Nephron progenitor cell (in vitro differentiated cells): Measurements from ENCODE around the gene POGK.

ENCODE experiments used
- DNase-seq: peaks from one replicate; pipeline ENCODE4 v3.0.0; 2021
- H3K27ac Mint-ChIP-seq: 2 replicates; pipeline ENCODE4 v1.8.0; 2021; ENCODE audit warnings: mild to moderate bottlenecking, moderate library complexity, mixed read lengths
- H3K27me3 Mint-ChIP-seq: 2 replicates; pipeline ENCODE4 v1.8.0; 2021; ENCODE audit warnings: mild to moderate bottlenecking, low read depth, mixed read lengths; ENCODE audit not compliant: poor library complexity
- H3K36me3 Mint-ChIP-seq: 2 replicates; pipeline ENCODE4 v1.8.0; 2021; ENCODE audit warnings: low read depth, mixed read lengths
- H3K4me1 Mint-ChIP-seq: 2 replicates; pipeline ENCODE4 v1.8.0; 2021; ENCODE audit warnings: mixed read lengths
- H3K4me3 Mint-ChIP-seq: 2 replicates; pipeline ENCODE4 v1.8.0; 2021; ENCODE audit warnings: mild to moderate bottlenecking, moderate library complexity, mixed read lengths
- H3K9me3 Mint-ChIP-seq: 2 replicates; pipeline ENCODE4 v1.8.0; 2021; ENCODE audit warnings: mild to moderate bottlenecking, moderate library complexity, mixed read lengths
- TF ChIP-seq, protein P1 (sequence below): fragments of 200-600 bp; sonication (generic); IDR thresholded peaks from 2 replicates; pipeline ENCODE4 v1.5.0; 2021; ENCODE audit warnings: antibody characterized with exemption

The POGK gene

DNA sequence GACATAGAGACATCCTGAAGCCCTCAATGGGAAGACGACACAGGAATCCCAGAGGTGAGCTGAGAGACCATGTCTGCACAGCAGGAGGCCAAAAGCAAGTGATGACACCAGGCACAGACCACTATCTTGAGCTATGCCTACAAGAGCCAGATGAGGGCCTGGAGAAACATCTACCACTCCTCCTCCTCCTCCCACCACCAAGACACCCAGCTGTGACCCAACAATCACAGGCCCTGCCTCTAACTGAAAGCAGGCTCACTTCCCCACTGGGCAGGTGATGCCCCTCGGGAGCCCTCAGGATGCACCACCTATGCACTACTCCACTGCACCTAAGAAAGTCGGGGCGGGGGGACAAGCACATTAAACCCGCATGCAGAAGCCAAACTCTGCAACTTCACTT, 20.3 kb downstream of the POGK start:
- no peaks in the 10 kb centered on the region for H3K27me3 Mint-ChIP-seq
- peak overlapping the region; percentile 55 for H3K27ac Mint-ChIP-seq
- TF ChIP-seq, protein P1, sequence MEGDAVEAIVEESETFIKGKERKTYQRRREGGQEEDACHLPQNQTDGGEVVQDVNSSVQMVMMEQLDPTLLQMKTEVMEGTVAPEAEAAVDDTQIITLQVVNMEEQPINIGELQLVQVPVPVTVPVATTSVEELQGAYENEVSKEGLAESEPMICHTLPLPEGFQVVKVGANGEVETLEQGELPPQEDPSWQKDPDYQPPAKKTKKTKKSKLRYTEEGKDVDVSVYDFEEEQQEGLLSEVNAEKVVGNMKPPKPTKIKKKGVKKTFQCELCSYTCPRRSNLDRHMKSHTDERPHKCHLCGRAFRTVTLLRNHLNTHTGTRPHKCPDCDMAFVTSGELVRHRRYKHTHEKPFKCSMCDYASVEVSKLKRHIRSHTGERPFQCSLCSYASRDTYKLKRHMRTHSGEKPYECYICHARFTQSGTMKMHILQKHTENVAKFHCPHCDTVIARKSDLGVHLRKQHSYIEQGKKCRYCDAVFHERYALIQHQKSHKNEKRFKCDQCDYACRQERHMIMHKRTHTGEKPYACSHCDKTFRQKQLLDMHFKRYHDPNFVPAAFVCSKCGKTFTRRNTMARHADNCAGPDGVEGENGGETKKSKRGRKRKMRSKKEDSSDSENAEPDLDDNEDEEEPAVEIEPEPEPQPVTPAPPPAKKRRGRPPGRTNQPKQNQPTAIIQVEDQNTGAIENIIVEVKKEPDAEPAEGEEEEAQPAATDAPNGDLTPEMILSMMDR = no peak
- peaks cover 6% of the 10 kb centered on the region for H3K4me1 Mint-ChIP-seq
- H3K36me3 Mint-ChIP-seq = peaks cover 66% of the 10 kb centered on the region
- DNase-seq = no peak
- H3K9me3 Mint-ChIP-seq = no peaks in the 10 kb centered on the region
- H3K4me3 Mint-ChIP-seq = no peak overlapping the region

- TF ChIP-seq, protein P1 = no peak
- H3K27ac Mint-ChIP-seq = no peak overlapping the region
- no peak for DNase-seq
- peaks cover 83% of the 10 kb centered on the region for H3K36me3 Mint-ChIP-seq
- no peaks in the 10 kb centered on the region for H3K27me3 Mint-ChIP-seq
- no peak overlapping the region for H3K4me3 Mint-ChIP-seq
- H3K9me3 Mint-ChIP-seq = no peaks in the 10 kb centered on the region
- peaks cover 21% of the 10 kb centered on the region for H3K4me1 Mint-ChIP-seq
Measured at GRCh38 chr1:166865926-166866325, 26.7 kb downstream of the POGK start.

DNA sequence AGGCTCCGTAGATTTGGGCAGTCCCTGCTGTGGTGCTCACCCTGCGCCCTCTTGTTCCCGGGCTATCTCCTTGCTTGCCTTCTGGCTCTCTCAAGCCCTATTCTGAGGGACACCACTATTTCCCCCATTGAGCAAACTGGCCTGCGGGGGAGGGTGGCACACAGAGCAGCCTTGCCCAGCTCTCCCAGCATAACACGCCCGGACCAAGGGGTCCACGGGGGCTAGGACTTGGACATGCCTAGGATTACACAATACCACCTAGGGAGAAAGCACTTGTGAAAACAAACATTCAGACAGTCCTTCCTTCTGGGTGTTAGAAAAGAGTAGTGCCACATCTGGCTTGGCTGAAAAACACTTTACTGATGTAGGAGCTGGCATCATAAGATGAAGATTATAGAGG, 29.4 kb downstream of the POGK start:
- Mint-ChIP-seq H3K27ac (peak overlapping the region; percentile 66), H3K4me3 (no peak overlapping the region), H3K9me3 (no peaks in the 10 kb centered on the region), H3K36me3 (peaks cover 71% of the 10 kb centered on the region), H3K4me1 (peaks cover 47% of the 10 kb centered on the region), H3K27me3 (no peaks in the 10 kb centered on the region)
- no peak for DNase-seq
- TF ChIP-seq, protein P1 = no peak

DNA sequence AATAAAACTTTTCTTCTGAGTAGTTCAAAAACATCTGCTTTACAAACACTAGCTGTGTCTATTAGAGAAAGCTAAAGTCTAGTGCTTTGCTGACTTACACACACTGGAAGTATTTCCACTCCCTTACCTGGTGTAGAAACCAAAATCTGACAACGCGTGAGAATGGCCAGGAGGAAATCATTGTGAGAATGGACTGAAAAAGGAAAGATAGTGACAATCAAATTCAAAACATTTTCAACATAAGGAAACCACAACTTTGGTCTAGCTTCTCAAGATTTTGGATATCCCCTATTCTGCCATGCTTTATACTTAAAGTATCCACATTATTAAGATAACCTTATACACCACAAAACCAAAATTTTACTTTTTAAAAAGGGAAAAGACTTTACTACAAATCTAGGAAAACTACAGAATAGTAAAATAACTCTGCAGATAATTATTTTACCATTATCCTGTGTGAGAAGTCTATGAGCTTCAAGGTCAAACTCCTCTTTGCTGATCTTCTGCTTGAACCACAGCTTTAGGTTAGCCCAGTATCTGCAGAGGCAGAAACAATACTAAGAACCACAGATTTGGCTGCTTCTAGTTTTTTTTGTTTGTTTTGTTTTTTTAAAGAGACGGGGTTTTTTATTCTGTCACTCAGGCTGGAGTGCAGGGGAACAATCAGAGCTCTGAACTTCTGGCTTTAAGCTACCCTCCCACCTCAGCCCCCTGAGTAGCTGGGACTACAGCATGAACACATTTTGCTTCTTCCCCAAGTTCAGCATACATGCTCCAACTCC, 30.2 kb downstream of the POGK start:
- H3K9me3 Mint-ChIP-seq = no peaks in the 10 kb centered on the region
- peaks cover 52% of the 10 kb centered on the region for H3K4me1 Mint-ChIP-seq
- DNase-seq = no peak
- TF ChIP-seq, protein P1 = no peak
- H3K36me3 Mint-ChIP-seq = peaks cover 63% of the 10 kb centered on the region
- H3K4me3 Mint-ChIP-seq = no peak overlapping the region
- H3K27me3 Mint-ChIP-seq = no peaks in the 10 kb centered on the region
- no peak overlapping the region for H3K27ac Mint-ChIP-seq

DNA sequence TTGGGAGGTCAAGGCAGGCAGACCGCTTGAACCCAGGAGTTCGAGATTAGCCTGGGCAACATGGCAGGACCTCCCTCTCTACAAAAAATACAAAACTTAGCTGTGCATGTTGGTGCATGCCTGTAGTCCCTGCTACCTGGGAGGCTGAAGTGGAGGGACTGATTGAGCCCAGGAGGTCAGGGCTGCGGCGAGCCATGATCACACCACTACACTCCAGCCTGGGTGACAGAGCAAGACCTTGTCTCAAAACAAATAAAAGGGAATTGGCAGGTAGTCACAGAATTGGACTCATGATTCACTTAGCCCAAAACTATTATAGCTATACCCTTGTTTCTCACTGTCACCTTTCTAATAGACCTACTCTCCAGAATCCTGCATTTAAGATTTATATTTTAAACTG, 31.3 kb downstream of the POGK start:
- TF ChIP-seq, protein P1 = no peak
- H3K27ac Mint-ChIP-seq = peak overlapping the region; percentile 76
- no peaks in the 10 kb centered on the region for H3K9me3 Mint-ChIP-seq
- H3K4me1 Mint-ChIP-seq = peaks cover 62% of the 10 kb centered on the region
- H3K27me3 Mint-ChIP-seq = no peaks in the 10 kb centered on the region
- DNase-seq = no peak
- H3K4me3 Mint-ChIP-seq = no peak overlapping the region
- H3K36me3 Mint-ChIP-seq = peaks cover 52% of the 10 kb centered on the region

DNA sequence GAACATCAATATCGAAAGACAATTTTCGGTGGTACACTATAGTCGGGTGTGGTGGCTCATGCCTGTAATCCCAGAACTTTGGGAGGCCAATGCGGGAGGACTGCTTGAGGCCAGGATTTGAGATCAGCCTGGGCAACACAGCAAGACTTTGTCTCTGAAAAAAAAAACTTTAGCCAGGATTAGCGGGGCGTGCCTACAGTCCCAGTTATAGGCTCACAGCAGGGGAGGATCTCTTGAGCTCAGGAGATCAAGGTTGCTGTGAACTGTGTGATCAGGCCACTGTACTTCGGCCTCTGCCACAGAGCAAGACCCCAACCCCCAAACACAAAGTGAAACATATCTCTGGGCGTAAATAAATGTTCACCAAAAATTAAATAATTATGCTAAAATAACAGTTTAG, 35.2 kb downstream of the POGK start:
- Mint-ChIP-seq H3K27me3 (peaks cover 5% of the 10 kb centered on the region), H3K4me3 (peak overlapping the region; percentile 93), H3K9me3 (peaks cover 5% of the 10 kb centered on the region), H3K4me1 (peaks cover 66% of the 10 kb centered on the region), H3K27ac (no peak overlapping the region), H3K36me3 (peaks cover 14% of the 10 kb centered on the region)
- DNase-seq = no peak
- TF ChIP-seq, protein P1 = no peak
